Measurements from ENCODE around the gene FOXO6.

Gene FOXO6

DNA sequence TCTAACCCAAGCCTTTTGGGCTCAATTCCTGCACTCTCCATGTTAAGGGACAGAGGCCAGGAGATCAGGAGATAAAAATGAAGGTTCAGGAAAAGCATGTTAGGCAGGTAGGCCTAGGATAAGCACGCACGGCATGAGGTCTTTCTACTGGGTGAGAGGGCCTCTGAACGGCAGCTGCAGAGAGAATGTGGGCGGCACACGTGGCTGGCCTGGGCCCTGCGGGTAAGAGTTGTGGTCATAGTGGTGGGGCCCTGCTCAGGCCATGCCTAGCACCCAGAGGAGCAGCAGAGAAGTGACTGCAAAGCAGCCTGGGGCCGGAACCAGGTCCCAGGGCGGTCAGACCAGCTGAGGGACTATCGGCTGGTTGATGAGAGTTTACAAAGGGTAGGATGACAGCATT lies 7.5 kb upstream of the FOXO6 start:
- DNase-seq (ENCODE audit: low spot score), result no peak

DNA sequence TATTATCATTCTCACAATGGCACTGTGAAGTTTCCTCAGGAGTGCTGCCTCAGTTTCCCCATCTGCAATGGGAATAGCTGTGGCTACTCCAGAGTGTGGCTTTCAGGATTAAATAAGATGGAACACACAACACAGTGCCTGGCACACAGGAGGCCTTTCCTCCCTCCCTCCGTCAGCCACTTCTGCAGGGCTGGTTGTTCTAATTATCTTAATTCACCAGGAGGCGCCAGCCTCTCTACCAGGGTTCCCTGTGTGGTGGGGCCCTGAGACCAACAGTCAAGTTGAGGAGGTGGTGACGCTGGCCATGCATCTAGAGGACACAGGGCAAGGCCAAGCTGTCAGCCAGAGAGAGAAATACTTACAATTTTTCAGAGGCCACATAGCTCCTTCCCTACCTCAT lies 6.3 kb upstream of the FOXO6 start:
- no peak for DNase-seq (ENCODE audit: low spot score)

GRCh38 chr1:41355356-41355755 lies 5.9 kb upstream of the FOXO6 start:
- DNase-seq (ENCODE audit: low spot score), result no peak

GRCh38 chr1:41355761-41356160 lies 5.5 kb upstream of the FOXO6 start:
- DNase-seq (ENCODE audit: low spot score), result no peak

GRCh38 chr1:41356752-41357151 lies 4.5 kb upstream of the FOXO6 start:
- DNase-seq (ENCODE audit: low spot score), result no peak

DNA sequence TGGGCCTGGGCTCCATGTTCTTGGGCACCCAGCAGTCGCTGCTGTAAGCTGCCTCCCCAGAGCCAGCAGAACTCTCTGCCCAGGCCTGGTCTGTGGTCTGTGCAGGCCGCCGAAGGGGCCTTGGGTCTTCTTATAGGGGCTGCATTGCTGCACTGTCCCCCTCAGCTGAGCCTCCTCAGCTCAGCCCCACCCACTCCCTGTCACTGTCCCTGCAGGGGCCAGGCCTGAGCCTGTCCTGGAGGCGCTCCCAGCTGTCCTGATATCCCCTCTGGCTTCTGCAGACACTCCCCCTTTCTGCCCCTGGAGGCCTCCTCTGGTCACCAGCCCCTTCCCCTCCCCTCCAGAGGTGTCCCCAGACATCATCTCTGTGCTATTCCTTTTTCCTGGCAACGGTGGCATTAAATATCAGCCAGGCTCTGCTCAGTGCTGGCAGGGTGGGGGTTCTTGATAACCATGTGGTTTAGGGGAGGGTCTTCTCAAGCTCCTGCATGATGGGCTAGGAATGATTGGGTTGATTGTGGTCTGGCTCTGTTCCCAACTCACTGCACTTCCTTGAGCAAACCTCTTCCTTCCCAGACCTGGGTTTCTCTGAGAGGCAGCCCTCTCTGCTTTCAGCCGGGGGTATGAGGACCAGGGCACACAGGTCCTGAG lies 3.7 kb upstream of the FOXO6 start:
- no peak for DNase-seq (ENCODE audit: low spot score)

- DNase-seq (ENCODE audit: low spot score), result no peak
Observed at GRCh38 chr1:41358131-41359021, 2.9 kb upstream of the FOXO6 start.

DNA sequence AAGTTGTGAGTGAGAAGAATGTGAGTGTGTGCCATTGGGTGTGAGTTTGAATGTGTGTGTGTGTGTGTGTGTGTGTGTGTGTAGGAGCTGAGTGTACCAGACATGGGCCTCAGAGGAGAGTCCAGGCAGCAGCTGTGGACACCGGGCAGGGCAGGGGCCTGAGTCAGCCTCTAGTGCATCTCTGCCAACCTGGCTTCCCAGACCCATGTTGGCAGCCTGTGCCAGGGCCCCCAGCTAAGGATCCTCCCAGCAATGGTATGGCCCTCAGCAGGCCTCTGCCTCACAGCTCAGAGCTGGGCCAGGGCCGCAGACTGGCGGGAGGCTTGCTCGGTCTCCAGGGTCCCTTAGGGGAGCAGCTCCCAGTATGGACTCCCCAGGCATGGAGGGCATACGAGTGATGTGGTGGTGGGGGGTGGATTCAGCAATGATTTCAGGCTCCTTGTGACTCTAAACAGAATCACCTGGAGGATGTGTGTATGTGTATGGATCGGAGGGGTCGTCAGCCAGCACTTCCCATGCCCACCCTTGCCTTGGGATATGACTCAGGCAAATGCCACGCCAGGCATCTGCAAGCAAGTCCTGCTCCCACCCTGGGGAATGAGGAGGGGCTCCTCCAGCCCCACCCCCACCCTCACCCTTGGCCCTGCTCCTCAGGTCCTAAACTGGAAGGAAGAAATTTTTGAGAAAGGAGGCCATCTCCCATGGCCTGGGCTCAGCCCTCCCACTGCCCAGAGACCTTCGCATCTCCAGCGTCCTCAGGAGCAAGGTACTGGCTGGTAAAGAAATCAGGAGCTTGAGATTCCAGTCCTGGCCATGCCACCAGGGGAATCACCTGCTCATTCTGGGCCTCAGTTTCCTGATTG lies 1.8 kb upstream of the FOXO6 start:
- peak; percentile 56 for DNase-seq (ENCODE audit: low spot score)

DNA sequence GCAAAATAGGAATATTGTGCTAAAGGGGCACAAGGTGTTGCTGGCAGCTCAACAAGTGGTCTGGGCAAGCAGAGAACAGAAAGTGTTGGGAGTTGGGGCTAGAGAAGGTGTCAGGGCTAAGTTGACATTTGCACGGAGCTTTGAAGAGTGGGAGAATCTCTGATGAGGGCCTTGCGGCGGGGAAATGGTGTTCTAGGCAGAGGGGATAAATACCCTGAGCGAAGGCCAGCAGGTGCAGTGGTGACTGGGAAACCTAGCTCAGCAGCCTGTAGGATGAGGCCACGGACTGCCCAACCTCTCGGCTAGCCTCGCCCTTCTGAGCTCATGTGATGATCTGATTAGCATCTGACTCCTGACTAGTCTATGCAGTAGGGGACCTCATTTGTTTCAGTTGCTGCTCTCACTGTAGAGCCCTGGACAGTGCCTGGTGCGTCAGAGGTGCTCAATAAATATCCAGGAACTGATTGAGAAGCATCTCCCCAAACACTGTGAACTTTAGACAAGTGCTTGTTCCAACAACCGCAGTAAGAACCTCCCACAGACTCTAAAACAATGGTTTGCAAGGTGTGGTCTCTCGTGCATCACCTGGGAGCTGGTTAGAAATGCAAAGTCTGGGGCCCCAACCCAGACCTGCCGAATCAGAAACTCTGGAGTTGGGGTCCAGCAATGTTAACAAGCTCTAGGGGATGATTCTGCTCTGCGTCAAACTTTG lies 1.0 kb upstream of the FOXO6 start:
- DNase-seq (ENCODE audit: low spot score), result peak; percentile 7

DNA sequence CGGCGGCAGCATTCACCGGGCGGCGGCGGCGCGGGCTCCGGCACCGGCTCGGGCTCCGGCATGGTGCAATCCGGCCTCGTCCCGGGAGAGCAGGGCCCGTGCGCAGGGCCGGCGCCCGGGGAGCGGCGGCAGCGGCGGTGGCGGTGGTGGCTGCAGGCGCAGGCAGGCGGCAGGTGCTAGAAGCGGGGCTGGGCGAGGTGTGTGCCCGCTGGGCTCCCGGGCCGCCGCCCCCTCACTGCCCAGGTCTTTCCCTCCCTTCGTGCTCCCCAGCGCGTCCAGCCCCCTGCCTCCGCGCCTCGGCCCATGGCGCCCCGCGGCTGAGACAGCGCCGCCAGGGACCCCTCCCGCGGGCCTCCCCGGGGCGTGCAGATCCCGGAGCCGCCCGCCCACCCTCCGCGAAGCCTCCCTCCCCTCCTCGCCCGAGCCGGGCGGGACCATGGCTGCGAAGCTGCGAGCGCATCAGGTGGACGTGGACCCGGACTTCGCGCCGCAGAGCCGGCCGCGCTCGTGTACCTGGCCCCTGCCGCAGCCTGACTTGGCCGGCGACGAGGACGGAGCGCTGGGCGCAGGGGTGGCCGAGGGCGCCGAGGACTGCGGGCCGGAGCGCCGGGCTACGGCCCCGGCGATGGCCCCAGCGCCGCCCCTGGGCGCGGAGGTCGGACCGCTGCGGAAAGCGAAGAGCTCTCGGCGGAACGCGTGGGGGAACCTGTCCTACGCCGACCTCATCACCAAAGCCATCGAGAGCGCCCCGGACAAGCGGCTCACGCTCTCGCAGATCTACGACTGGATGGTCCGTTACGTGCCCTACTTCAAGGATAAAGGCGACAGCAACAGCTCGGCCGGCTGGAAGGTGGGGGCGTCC lies 492 bp downstream of the FOXO6 start:
- DNase-seq (ENCODE audit: low spot score), result peak; percentile 27

- DNase-seq (ENCODE audit: low spot score), result peak; percentile 8
Observed at GRCh38 chr1:41362357-41362721, 1.1 kb downstream of the FOXO6 start.

GRCh38 chr1:41362749-41363590 lies 1.7 kb downstream of the FOXO6 start:
- peak; percentile 11 for DNase-seq (ENCODE audit: low spot score)

GRCh38 chr1:41363591-41364320 lies 2.5 kb downstream of the FOXO6 start:
- peak; percentile 8 for DNase-seq (ENCODE audit: low spot score)

DNA sequence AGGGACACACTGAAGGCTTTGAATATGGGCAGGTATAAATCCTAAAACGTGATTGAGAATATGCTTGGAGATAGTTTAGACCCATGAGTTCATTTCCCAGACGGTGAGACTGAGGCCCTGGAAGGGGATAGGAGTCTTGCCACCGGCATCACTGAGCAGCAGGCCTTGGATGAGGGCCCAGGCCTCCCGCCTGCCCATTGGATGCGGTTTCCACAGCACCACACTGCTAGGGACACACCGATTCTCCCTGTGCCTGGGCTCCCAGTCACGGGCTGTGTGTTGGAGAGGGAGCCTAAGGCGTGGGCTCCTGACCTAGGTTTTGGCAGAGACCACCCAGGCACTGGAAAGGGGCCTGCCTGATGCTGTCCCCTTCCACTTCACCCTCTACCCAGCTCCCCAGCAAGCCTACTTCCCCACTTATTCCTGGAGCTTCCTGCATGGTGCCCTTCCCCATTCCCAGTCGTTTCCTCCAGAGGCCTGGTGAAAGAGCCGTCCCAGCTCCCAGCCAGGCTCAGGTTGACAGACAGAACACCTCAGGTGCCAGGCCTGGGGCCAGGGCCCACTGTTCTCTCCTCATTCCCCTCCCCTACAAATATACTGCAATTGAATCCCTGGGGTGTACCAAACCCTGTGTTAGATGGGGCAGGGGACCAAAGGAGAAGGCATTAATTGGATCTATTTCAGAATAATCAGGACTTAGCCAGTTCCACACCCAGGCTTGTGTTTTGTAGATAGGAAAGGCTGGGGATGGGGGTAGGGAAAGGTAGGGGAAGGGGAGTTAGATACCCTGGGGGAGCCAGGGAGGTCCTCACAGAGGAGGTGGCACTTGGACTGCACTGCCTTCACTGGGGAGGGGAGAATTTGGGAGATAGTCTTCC lies 3.4 kb downstream of the FOXO6 start:
- no peak for DNase-seq (ENCODE audit: low spot score)

DNA sequence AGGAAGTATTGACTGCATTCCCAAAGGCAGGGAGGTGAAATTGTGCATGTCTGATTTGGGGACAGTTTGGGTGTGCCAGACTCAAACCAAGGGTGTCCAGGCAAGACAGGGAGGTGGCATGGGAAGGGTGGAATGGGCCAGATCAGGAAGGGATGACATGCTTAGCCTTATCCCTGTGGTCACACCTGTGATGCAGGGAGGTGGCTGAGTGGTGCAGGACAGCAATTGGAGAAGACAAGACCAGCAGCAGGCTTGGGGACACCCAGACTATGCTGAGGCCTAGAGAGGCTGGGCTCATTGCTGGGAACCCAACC lies 4.0 kb downstream of the FOXO6 start:
- DNase-seq (ENCODE audit: low spot score), result no peak

DNA sequence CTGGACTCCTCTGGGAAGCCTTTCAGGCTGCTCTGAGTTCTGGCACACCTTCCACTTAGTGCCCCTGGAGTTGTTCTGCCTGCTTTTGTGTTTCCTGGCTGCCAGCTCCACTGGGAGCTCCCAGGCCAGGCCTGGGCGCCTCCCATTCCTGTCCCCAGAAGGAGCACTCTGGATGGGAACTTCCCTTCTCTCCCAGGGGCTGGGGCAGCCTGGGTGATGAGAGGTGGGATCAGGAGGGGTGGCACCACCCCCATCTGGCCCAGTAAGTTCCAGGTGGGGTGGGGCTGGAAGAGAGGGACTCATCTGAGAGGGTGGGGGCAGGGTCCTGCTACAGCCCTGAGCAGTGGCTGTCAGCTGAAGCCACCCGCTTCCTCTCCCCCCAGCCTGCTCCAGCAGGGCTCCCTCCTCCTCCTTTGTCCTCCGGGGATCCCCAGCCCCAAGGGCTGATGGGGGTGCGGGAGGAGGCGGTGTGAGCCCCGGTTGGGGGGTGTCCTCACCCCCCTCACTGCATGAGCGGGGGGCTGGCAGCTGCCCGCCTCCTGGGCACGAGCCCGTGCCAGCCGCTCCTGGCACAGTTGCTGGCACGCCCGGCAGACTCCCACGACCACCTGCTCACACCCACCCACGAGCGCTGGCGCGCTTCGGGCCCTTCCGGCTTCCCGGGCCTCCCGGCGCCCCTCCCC lies 4.7 kb downstream of the FOXO6 start:
- DNase-seq (ENCODE audit: low spot score), result no peak

- DNase-seq (ENCODE audit: low spot score), result no peak
Observed at GRCh38 chr1:41366455-41367287, 5.4 kb downstream of the FOXO6 start.

All from AG08396 (cell line).